ENCODE measurements around the gene CHL1.

DNA sequence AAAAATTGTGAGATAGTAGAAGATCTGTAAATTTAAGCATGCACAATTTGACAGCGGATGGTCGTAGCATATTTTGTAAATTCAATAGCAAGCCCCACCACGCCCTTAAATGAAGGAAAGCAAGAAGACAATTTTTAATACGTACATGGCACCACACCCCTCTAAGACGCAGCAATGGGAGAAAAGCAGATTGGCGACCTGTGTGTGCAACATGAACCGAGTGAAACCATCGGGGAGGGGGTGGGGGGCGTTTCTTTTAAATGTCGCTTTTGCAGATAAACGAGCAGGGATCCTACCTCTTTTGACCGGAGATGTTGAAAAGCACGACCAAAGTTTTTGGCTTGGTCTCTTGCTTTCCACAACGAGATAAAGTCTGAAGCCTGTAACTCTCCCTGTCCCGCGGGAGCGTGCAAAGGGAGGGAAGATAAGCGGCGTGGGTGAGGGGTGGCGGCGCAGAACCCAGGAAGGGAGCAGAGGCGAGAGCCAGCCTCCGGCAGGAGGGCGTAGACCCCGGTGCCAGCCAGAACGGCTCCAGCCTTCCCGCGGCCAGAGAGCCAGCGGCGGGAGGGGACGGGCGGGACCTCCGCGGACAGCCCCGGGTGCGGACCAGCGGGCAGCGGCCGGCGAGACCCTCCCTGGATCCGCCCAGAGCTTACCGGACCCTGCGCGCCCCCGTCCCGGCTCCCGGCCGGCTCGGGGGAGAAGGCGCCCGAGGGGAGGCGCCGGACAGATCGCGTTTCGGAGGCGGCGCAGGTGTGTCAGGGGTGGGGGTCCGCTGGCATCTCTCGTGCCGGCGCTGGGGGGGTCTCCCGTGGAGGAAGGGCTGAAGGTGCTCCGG is at the start of gene CHL1:
- TF ChIP-seq, protein P1, sequence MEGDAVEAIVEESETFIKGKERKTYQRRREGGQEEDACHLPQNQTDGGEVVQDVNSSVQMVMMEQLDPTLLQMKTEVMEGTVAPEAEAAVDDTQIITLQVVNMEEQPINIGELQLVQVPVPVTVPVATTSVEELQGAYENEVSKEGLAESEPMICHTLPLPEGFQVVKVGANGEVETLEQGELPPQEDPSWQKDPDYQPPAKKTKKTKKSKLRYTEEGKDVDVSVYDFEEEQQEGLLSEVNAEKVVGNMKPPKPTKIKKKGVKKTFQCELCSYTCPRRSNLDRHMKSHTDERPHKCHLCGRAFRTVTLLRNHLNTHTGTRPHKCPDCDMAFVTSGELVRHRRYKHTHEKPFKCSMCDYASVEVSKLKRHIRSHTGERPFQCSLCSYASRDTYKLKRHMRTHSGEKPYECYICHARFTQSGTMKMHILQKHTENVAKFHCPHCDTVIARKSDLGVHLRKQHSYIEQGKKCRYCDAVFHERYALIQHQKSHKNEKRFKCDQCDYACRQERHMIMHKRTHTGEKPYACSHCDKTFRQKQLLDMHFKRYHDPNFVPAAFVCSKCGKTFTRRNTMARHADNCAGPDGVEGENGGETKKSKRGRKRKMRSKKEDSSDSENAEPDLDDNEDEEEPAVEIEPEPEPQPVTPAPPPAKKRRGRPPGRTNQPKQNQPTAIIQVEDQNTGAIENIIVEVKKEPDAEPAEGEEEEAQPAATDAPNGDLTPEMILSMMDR (conservative IDR thresholded peaks at IDR 0.05): no peak
- no peak for TF ChIP-seq EZH2 (IDR thresholded peaks at IDR 0.05; ENCODE audit: low read depth)
